NB4 (cell line): Measurements from ENCODE around the gene PEAK3.

ENCODE experiments used
- CTCF ChIP-seq: IDR thresholded peaks from one replicate; pipeline ENCODE4 v1.5.1; 2012; ENCODE audit warnings: low read depth, low read length
- MYC ChIP-seq: IDR thresholded peaks from 2 replicates; pipeline ENCODE4 v1.6.1; 2011; ENCODE audit warnings: low read depth, low read length
- POLR2A ChIP-seq: IDR thresholded peaks from 2 replicates; pipeline ENCODE4 v1.6.1; 2011; ENCODE audit warnings: mild to moderate bottlenecking; ENCODE audit not compliant: insufficient read length; ENCODE audit errors: extremely low read depth

GRCh38 chr19:2229103-2230032, 52.6 kb downstream of the PEAK3 start:
- no peak for TF ChIP-seq CTCF
- no peak for TF ChIP-seq POLR2A
- no peak for TF ChIP-seq MYC
